HCT116 (cell line): ENCODE data around the gene VANGL2.

Experiments
- EZH2 ChIP-seq: fragments of 200-600 bp; sonication (generic); IDR thresholded peaks from 2 replicates; pipeline ENCODE4 v1.6.1; 2017; ENCODE audit warnings: antibody characterized with exemption, mixed run types
- EZH2phosphoT487 ChIP-seq: fragments of 200-600 bp; IDR thresholded peaks from 2 replicates; pipeline ENCODE4 v1.6.1; 2018; ENCODE audit warnings: antibody characterized with exemption, borderline replicate concordance
- MAX ChIP-seq: IDR thresholded peaks from 2 replicates; pipeline ENCODE4 v1.6.1; 2012
- POLR2A ChIP-seq: IDR thresholded peaks from 2 replicates; pipeline ENCODE4 v1.7.0; 2011; ENCODE audit warnings: borderline replicate concordance; ENCODE audit not compliant: insufficient read depth, insufficient read length; ENCODE audit errors: extremely low read depth
- POLR2AphosphoS5 ChIP-seq: IDR thresholded peaks from 2 replicates; pipeline ENCODE4 v1.6.1; 2011; ENCODE audit warnings: mild to moderate bottlenecking, low read depth, low read length, moderate library complexity
- RAD21 ChIP-seq: IDR thresholded peaks from 2 replicates; pipeline ENCODE4 v1.6.1; 2012; ENCODE audit warnings: low read depth, mild to moderate bottlenecking
- REST ChIP-seq: IDR thresholded peaks from 2 replicates; pipeline ENCODE4 v1.6.1; 2012; ENCODE audit warnings: low read depth
- SP1 ChIP-seq: IDR thresholded peaks from 2 replicates; pipeline ENCODE4 v1.6.1; 2012; ENCODE audit warnings: low read depth
- TCF7L2 ChIP-seq: IDR thresholded peaks from 2 replicates; pipeline ENCODE4 v1.7.0; 2011; ENCODE audit warnings: borderline replicate concordance, inconsistent platforms; ENCODE audit not compliant: insufficient read depth, insufficient read length; ENCODE audit errors: extremely low read depth
- YY1 ChIP-seq: IDR thresholded peaks from 2 replicates; pipeline ENCODE4 v1.6.1; 2011; ENCODE audit warnings: low read length, low read depth, moderate library complexity, mild to moderate bottlenecking; ENCODE audit not compliant: insufficient replicate concordance; ENCODE audit errors: extremely low read depth
- ZNF274 ChIP-seq: fragments of 200-500 bp; sonication (Bioruptor generic); IDR thresholded peaks from 2 replicates; pipeline ENCODE4 v1.6.1; 2014; ENCODE audit warnings: mild to moderate bottlenecking, low read depth, low read length, inconsistent platforms
- TF ChIP-seq, protein P1 (sequence below), 3 experiments: fragments of 200-600 bp in 1 of 3; sonication (generic) in 1 of 3; IDR thresholded peaks in 2 of 3; conservative IDR thresholded peaks in 1 of 3; 2 replicates each; pipeline ENCODE4 v1.5.1; 2012 to 2017; ENCODE audit warnings: low read depth in 2 of 3, low read length in 2 of 3, antibody characterized with exemption in 1 of 3, borderline replicate concordance in 1 of 3, control low read depth in 1 of 3, mild to moderate bottlenecking in 1 of 3, mixed read lengths in 1 of 3, mixed run types in 1 of 3, moderate library complexity in 1 of 3; ENCODE audit not compliant: insufficient read depth in 1 of 3

- TF ChIP-seq MAX = no peak
- TF ChIP-seq, protein P1, sequence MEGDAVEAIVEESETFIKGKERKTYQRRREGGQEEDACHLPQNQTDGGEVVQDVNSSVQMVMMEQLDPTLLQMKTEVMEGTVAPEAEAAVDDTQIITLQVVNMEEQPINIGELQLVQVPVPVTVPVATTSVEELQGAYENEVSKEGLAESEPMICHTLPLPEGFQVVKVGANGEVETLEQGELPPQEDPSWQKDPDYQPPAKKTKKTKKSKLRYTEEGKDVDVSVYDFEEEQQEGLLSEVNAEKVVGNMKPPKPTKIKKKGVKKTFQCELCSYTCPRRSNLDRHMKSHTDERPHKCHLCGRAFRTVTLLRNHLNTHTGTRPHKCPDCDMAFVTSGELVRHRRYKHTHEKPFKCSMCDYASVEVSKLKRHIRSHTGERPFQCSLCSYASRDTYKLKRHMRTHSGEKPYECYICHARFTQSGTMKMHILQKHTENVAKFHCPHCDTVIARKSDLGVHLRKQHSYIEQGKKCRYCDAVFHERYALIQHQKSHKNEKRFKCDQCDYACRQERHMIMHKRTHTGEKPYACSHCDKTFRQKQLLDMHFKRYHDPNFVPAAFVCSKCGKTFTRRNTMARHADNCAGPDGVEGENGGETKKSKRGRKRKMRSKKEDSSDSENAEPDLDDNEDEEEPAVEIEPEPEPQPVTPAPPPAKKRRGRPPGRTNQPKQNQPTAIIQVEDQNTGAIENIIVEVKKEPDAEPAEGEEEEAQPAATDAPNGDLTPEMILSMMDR (IDR thresholded peaks at IDR 0.05 in 2 of 3, conservative IDR thresholded peaks at IDR 0.05 in 1 of 3; ENCODE audit: borderline replicate concordance in 1 of 3, insufficient read depth in 1 of 3, low read depth in 2 of 3, low read length in 2 of 3) = no peak
- TF ChIP-seq ZNF274 = no peak
- TF ChIP-seq SP1 = no peak
- no peak for TF ChIP-seq RAD21
- no peak for TF ChIP-seq POLR2AphosphoS5
- TF ChIP-seq EZH2phosphoT487 = no peak
- TF ChIP-seq TCF7L2 = no peak
- no peak for TF ChIP-seq REST
- TF ChIP-seq YY1 = no peak
- TF ChIP-seq POLR2A = no peak
- no peak for TF ChIP-seq EZH2
These were observed 28.6 kb upstream of the VANGL2 start for GRCh38 chr1:160371756-160372155.
